HL-60 (cell line): ENCODE results near the gene RAB31.
"Not testable (repeated sequence)": the region's sequence is repeated elsewhere in the genome, so short reads cannot be mapped to it uniquely, and the experiment has no call there.

Experiments used
- DNase-seq, 2 experiments: peaks; one replicate each; pipeline ENCODE4 v3.0.0-alpha.2; 2010 to 2020; ENCODE audit warnings: low read depth in 1 of 2, low spot score in 1 of 2
- H3K27ac ChIP-seq: fragments of 250-450 bp; sonication (Bioruptor Pico); replicated peaks from 2 replicates; pipeline ENCODE4 v1.5.1; 2020; ENCODE audit warnings: mild to moderate bottlenecking, moderate library complexity
- H3K27me3 ChIP-seq: fragments of 250-450 bp; sonication (Bioruptor Pico); 2 replicates; pipeline ENCODE4 v1.5.1; 2021; ENCODE audit warnings: mild to moderate bottlenecking, moderate library complexity; ENCODE audit not compliant: insufficient read depth, poor library complexity, severe bottlenecking
- H3K4me3 ChIP-seq: replicated peaks from 2 replicates; pipeline ENCODE4 v1.5.1; 2011; ENCODE audit warnings: mild to moderate bottlenecking, control low read depth, low read length; ENCODE audit not compliant: insufficient read depth
- CTCF ChIP-seq: IDR thresholded peaks from one replicate; pipeline ENCODE4 v1.5.1; 2011; ENCODE audit warnings: low read length, control low read depth, inconsistent platforms; ENCODE audit not compliant: insufficient read depth
- GABPA ChIP-seq: IDR thresholded peaks from 2 replicates; pipeline ENCODE4 v1.6.1; 2012; ENCODE audit warnings: low read depth
- POLR2AphosphoS5 ChIP-seq: IDR thresholded peaks from 2 replicates; pipeline ENCODE4 v1.6.1; 2012; ENCODE audit warnings: low read depth
- REST ChIP-seq: IDR thresholded peaks from 2 replicates; pipeline ENCODE4 v1.6.1; 2012; ENCODE audit warnings: low read depth; ENCODE audit not compliant: insufficient replicate concordance
- SPI1 ChIP-seq: IDR thresholded peaks from 2 replicates; pipeline ENCODE4 v1.6.1; 2012; ENCODE audit warnings: low read depth, mild to moderate bottlenecking, borderline replicate concordance

RAB31 gene

GRCh38 chr18:9890957-9891356 lies 182.9 kb downstream of the RAB31 start:
- no peak for DNase-seq
- no peak overlapping the region for H3K27ac ChIP-seq
- H3K4me3 ChIP-seq = no peak overlapping the region
- TF ChIP-seq CTCF (no peak), GABPA (no peak), SPI1 (no peak), POLR2AphosphoS5 (no peak), REST (no peak)
- H3K27me3 ChIP-seq = no peaks in the 10 kb centered on the region

GRCh38 chr18:9891515-9891914 lies 183.4 kb downstream of the RAB31 start:
- not testable (repeated sequence) for H3K27ac ChIP-seq, DNase-seq, H3K4me3 ChIP-seq, H3K27me3 ChIP-seq

- H3K27ac ChIP-seq = no peak overlapping the region
- no peak for DNase-seq
- no peaks in the 10 kb centered on the region for H3K27me3 ChIP-seq
- TF ChIP-seq CTCF = no peak
- no peak for TF ChIP-seq GABPA
- no peak overlapping the region for H3K4me3 ChIP-seq
These were observed 186.5 kb downstream of the RAB31 start for GRCh38 chr18:9894454-9895068.

GRCh38 chr18:9897129-9897528 lies 189.0 kb downstream of the RAB31 start:
- TF ChIP-seq REST (no peak), CTCF (no peak), GABPA (no peak), POLR2AphosphoS5 (no peak), SPI1 (no peak)
- no peaks in the 10 kb centered on the region for H3K27me3 ChIP-seq
- no peak overlapping the region for H3K27ac ChIP-seq
- DNase-seq = no peak
- no peak overlapping the region for H3K4me3 ChIP-seq

GRCh38 chr18:9897787-9898291 lies 189.7 kb downstream of the RAB31 start:
- not testable (repeated sequence) for DNase-seq, H3K27me3 ChIP-seq, H3K4me3 ChIP-seq, H3K27ac ChIP-seq
